Stimulated activated CD4-positive, alpha-beta T cell treated with anti-CD3 and anti-CD28 coated beads, Interleukin-1b, Interleukin-23, amount 100 ng/mL, for 24 hours (primary cell): ENCODE results near the gene SLC25A51.
"Not testable (repeated sequence)": the region's sequence is repeated elsewhere in the genome, so short reads cannot be mapped to it uniquely, and the experiment has no call there.

ENCODE experiments used
- DNase-seq, 4 experiments: peaks; one replicate each; pipeline ENCODE4 v3.0.0-alpha.2; 2020; ENCODE audit warnings: low read depth in 4 of 4, low spot score in 1 of 4

The SLC25A51 gene

GRCh38 chr9:37908283-37908682 is 4.4 kb upstream of the SLC25A51 start:
- DNase-seq, result no peak

GRCh38 chr9:37906312-37907239 is 2.6 kb upstream of the SLC25A51 start:
- DNase-seq, result no peak

GRCh38 chr9:37905776-37906175 is 1.8 kb upstream of the SLC25A51 start:
- DNase-seq, result no peak

- no peak for DNase-seq
Measured at GRCh38 chr9:37905131-37905505, 1.2 kb upstream of the SLC25A51 start.

- no peak for DNase-seq
Measured at GRCh38 chr9:37904445-37905130, 661 bp upstream of the SLC25A51 start.

GRCh38 chr9:37902796-37903646 is 906 bp downstream of the SLC25A51 start:
- peak in 1 of 4 experiments; percentile 7 for DNase-seq

GRCh38 chr9:37902131-37902530 is 1.8 kb downstream of the SLC25A51 start:
- DNase-seq, result no peak

- no peak for DNase-seq
Measured at GRCh38 chr9:37899041-37899440, 4.9 kb downstream of the SLC25A51 start.

- no peak for DNase-seq
Measured at GRCh38 chr9:37897665-37898064, 6.3 kb downstream of the SLC25A51 start.

- DNase-seq, result no peak
Measured at GRCh38 chr9:37892063-37892462, 11.9 kb downstream of the SLC25A51 start.

- DNase-seq, result not testable (repeated sequence)
Measured at GRCh38 chr9:37891042-37891441, 12.9 kb downstream of the SLC25A51 start.

- no peak for DNase-seq
Measured at GRCh38 chr9:37889536-37889935, 14.4 kb downstream of the SLC25A51 start.

- DNase-seq, result not testable (repeated sequence)
Measured at GRCh38 chr9:37887977-37888583, 15.8 kb downstream of the SLC25A51 start.

GRCh38 chr9:37880916-37881479 is 22.9 kb downstream of the SLC25A51 start:
- DNase-seq, result no peak

- no peak for DNase-seq
Measured at GRCh38 chr9:37876376-37876775, 27.6 kb downstream of the SLC25A51 start.

- DNase-seq, result no peak
Measured at GRCh38 chr9:37873955-37874354, 30.0 kb downstream of the SLC25A51 start.

GRCh38 chr9:37870799-37871176 is 33.1 kb downstream of the SLC25A51 start:
- no peak for DNase-seq

GRCh38 chr9:37870081-37870798 is 33.7 kb downstream of the SLC25A51 start:
- no peak for DNase-seq

- DNase-seq, result no peak
Measured at GRCh38 chr9:37862530-37862929, 41.4 kb downstream of the SLC25A51 start.

- no peak for DNase-seq
Measured at GRCh38 chr9:37859043-37859442, 44.9 kb downstream of the SLC25A51 start.
